HG02588 (cell line): ENCODE measurements around the gene AMPD2.

ENCODE experiments used
- ATAC-seq: cut with Tn5 transposase; IDR thresholded peaks from one replicate; pipeline ENCODE4 v1.9.1; 2021; ENCODE audit warnings: mild to moderate bottlenecking, moderate library complexity; ENCODE audit not compliant: unreplicated experiment

The AMPD2 gene

GRCh38 chr1:109616391-109616790 is 3.2 kb upstream of the AMPD2 start:
- no peak for ATAC-seq

GRCh38 chr1:109617291-109617801 is 2.3 kb upstream of the AMPD2 start:
- no peak for ATAC-seq

DNA sequence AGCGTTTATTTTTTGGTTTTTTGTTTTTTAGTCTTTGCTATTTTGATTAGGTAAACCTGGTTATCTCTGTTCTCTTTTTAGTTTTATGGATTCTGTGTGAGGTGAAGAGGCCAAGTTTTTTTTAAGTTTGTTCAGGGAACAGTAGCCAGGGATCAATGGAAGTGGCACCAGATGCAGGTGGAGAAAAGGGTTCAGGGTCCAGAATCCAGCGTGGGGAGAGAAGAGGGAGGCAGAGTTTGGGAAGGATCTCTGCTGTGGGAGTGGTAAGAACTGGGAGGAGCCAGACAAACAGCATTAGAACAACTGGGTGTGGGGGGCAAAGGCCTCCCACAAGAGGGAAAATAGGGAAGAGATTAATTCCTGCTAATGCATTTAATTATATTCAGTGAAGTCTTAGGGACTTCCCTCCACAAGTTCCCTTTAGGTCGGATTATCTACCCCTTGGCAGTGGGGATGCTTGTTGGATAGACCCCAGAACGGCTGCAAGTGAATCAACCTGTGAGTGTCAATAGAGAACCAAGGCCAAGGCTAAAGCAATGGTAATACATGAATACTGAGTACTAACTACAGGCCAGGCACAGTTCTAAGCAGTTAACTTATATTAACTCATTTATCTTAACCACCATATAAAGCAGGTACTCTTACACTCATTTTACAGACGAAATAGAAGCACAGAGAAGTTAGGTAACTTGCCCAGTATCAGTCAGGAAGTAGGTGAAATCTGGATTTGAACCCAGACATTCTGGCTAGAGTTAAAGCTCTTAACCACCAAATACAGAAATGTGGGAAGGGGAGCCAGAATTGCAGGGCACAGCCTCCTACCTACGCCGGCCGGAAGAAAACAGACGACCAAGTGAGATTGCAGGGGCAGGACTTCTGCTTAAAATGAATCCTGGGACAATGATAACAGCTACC is 719 bp upstream of the AMPD2 start:
- ATAC-seq = no peak

DNA sequence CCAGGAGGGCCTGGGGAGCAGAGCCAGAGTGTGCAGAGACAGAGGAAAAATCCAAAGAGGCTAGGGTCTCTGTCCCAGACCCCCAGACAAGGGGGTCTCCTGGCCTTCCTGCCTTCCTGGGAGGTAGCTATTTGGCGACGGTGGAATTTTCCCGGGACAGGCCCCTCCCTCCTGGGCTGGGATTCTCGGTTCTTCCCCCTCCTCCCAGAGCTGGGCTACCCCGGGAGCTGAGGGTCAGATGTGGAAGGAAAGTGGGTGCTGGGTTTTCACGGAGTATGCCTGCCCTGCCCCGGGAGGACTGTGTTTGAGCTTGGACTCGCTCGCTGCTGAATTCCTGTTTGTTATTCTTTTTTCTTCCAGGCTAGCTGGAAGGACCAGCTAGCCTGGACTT is 759 bp downstream of the AMPD2 start:
- ATAC-seq = no peak

- peak; percentile 64 for ATAC-seq
These were observed 1.2 kb downstream of the AMPD2 start for GRCh38 chr1:109620841-109621286.

- no peak for ATAC-seq
These were observed 1.9 kb downstream of the AMPD2 start for GRCh38 chr1:109621379-109622136.

GRCh38 chr1:109622137-109622892 is 2.7 kb downstream of the AMPD2 start:
- ATAC-seq = no peak

- no peak for ATAC-seq
These were observed 3.3 kb downstream of the AMPD2 start for GRCh38 chr1:109622895-109623294.

GRCh38 chr1:109623601-109624161 is 4.0 kb downstream of the AMPD2 start:
- ATAC-seq = no peak

GRCh38 chr1:109624201-109625010 is 4.8 kb downstream of the AMPD2 start:
- no peak for ATAC-seq

- ATAC-seq = no peak
These were observed 5.5 kb downstream of the AMPD2 start for GRCh38 chr1:109625176-109625575.

GRCh38 chr1:109625601-109626560 is 6.2 kb downstream of the AMPD2 start:
- no peak for ATAC-seq

DNA sequence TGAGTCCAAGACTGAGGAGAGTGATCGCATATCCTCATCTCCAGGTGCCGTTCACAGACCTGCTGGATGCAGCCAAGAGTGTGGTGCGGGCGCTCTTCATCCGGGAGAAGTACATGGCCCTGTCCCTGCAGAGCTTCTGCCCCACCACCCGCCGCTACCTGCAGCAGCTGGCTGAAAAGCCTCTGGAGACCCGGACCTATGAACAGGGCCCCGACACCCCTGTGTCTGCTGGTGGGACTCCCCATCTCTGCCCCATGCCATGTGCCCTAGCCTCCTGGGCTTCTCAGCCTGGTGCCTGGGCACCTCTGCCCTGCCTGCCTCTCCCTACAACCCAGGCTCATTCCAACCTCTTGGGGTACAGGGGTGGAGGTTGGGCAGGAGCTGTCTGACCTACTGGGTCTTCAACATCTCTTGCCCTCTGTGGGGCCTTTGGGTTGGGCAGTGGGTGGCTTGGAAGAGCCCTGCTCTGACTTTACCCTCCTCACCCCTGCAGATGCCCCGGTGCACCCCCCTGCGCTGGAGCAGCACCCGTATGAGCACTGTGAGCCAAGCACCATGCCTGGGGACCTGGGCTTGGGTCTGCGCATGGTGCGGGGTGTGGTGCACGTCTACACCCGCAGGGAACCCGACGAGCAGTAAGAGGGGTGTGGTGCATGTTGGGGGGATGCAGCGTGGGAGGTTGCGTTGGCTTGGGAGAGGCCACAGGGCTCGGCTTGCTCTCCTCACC is 7.2 kb downstream of the AMPD2 start:
- no peak for ATAC-seq

DNA sequence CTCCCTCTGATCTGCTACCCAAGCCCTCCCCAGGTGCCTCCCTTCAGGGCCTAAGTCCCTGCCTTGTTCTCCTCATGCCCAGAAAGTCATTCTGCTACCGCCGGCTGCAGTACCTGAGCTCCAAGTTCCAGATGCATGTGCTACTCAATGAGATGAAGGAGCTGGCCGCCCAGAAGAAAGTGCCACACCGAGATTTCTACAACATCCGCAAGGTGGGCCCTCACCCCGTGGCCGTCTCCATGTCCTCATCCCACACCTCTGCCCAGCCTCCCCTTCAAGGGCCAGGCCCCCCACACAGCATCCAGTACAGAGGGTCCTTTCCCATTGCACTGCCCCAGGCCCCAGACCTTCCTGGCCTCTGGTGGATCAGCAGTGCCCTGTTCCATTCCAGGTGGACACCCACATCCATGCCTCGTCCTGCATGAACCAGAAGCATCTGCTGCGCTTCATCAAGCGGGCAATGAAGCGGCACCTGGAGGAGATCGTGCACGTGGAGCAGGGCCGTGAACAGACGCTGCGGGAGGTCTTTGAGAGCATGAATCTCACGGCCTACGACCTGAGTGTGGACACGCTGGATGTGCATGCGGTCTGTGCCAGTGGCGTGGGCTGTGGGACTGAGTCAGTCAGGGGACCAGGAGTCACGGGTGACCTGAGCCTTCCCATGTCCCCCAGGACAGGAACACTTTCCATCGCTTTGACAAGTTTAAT is 8.2 kb downstream of the AMPD2 start:
- no peak for ATAC-seq

DNA sequence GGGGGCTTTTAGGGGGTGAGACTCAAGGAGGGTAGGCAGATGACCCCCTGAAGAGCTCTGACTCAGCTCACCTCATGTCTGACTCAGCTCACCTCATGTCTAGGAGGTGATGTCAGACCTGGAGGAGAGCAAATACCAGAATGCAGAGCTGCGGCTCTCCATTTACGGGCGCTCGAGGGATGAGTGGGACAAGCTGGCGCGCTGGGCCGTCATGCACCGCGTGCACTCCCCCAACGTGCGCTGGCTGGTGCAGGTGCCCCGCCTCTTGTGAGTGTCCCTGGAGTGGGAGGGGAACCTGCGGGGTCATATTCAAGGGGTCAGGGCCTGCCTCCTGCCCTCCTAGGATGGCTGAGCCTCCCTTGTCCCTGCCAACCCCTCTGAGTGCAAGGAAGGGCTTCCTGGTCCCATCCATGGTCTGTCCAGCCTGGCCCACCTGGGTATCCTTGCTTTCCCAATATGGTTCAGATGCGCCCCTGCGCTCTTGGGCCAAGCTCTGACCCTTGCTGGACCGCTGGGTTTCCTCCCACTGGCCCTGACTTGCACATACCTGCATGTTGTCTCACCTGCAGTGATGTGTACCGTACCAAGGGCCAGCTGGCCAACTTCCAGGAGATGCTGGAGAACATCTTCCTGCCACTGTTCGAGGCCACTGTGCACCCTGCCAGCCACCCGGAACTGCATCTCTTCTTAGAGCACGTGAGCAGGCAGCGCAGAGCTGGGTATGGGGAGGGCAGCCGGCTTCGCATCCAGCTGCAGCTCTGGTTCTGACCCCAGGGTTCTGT is 9.1 kb downstream of the AMPD2 start:
- ATAC-seq = no peak

GRCh38 chr1:109629372-109630030 is 9.9 kb downstream of the AMPD2 start:
- no peak for ATAC-seq
